HCT116 (cell line): Measurements from ENCODE around the gene THSD4. TPM values are rescaled to one million over a fixed set of nuclear protein-coding genes. Genes with fewer than 3 reads are reported as not detected.

Source experiments
- ATAC-seq: fragments of 200-7000 bp; cut with Tn5 transposase; 2 replicates; pipeline ENCODE4 v1.9.1; 2020; ENCODE audit warnings: mild to moderate bottlenecking, moderate library complexity
- BruUV-seq: library from RNA; stranded (reverse); fragments of 400-500 nt; replicated peaks from 2 replicates; lab custom pipeline; 2021; lab: Mats Ljungman, UMichigan
- CTCF ChIA-PET: fragments of 300-600 bp; sonication (Branson Sonifier 250); formaldehyde crosslinking; loops from one replicate; lab custom pipeline; 2021; ENCODE audit warnings: antibody characterized with exemption; lab: Charles Lee
- POLR2A ChIA-PET: fragments of 300-600, 350-600 bp; sonication (Branson Sonifier 250); formaldehyde crosslinking; loops from one replicate; lab custom pipeline; 2021; ENCODE audit warnings: antibody characterized with exemption; lab: Charles Lee
- RAD21 ChIA-PET, 2 experiments: fragments of 300-600 bp; sonication (Branson Sonifier 250); formaldehyde crosslinking; loops; one replicate each; lab custom pipeline; 2023; ENCODE audit warnings: low total read pairs in 2 of 2; ENCODE audit not compliant: uncharacterized antibody in 2 of 2, unreplicated experiment in 2 of 2, low non-redundant PET in 1 of 2; lab: Charles Lee
- DNase-seq: peaks from one replicate; pipeline ENCODE4 v3.0.0-alpha.2; 2010; ENCODE audit warnings: low read depth, low spot score
- H2AFZ ChIP-seq: fragments of 200-600 bp; shearing (Covaris generic), sonication (generic); 2 replicates; pipeline ENCODE4 v1.6.1; 2017; ENCODE audit warnings: low read depth, mixed run types, mixed read lengths, antibody characterized with exemption, low read length; ENCODE audit not compliant: poor library complexity, severe bottlenecking
- H3K27ac ChIP-seq: 2 replicates; pipeline ENCODE4 v1.5.1; 2012; ENCODE audit warnings: low read depth, low read length
- H3K27me3 ChIP-seq: fragments of 200-600 bp; sonication (generic); 2 replicates; pipeline ENCODE4 v1.6.1; 2016; ENCODE audit warnings: mixed run types, low read length, mixed read lengths; ENCODE audit not compliant: insufficient read depth
- H3K36me3 ChIP-seq, 2 experiments: fragments of 200-500 bp in 1 of 2; fragments of 200-600 bp in 1 of 2; sonication (Bioruptor generic) in 1 of 2; sonication (generic) in 1 of 2; 2 replicates each; pipeline versions ENCODE4 v1.5.1 to v1.6.1; 2014 to 2016; ENCODE audit warnings: low read length in 2 of 2, inconsistent platforms in 1 of 2, mixed read lengths in 1 of 2, mixed run types in 1 of 2; ENCODE audit not compliant: insufficient read depth in 2 of 2, control insufficient read depth in 1 of 2
- H3K4me1 ChIP-seq, 2 experiments: fragments of 200-600 bp in 1 of 2; sonication (generic) in 1 of 2; 2 replicates each; pipeline versions ENCODE4 v1.5.1 to v1.6.1; 2012 to 2017; ENCODE audit warnings: low read length in 2 of 2, inconsistent platforms in 1 of 2, mild to moderate bottlenecking in 1 of 2, mixed read lengths in 1 of 2, mixed run types in 1 of 2, moderate library complexity in 1 of 2; ENCODE audit not compliant: insufficient read depth in 2 of 2, control insufficient read depth in 1 of 2
- H3K4me2 ChIP-seq: fragments of 200-600 bp; sonication (generic); 2 replicates; pipeline ENCODE4 v1.6.1; 2017; ENCODE audit warnings: mixed run types, low read length, mixed read lengths
- H3K4me3 ChIP-seq, 2 experiments: fragments of 200-600 bp in 1 of 2; sonication (generic) in 1 of 2; replicated peaks in 1 of 2; 2 replicates each; pipeline ENCODE4 v1.5.1; 2011 to 2016; ENCODE audit warnings: low read length in 2 of 2, control low read depth in 1 of 2, low read depth in 1 of 2, mild to moderate bottlenecking in 1 of 2, mixed read lengths in 1 of 2, mixed run types in 1 of 2
- H3K79me2 ChIP-seq: fragments of 200-600 bp; sonication (generic); 2 replicates; pipeline ENCODE4 v1.6.1; 2017; ENCODE audit warnings: mild to moderate bottlenecking, mixed run types, low read length, moderate library complexity, mixed read lengths; ENCODE audit not compliant: insufficient read depth
- H3K9ac ChIP-seq: fragments of 200-600 bp; sonication (generic); 2 replicates; pipeline ENCODE4 v1.6.1; 2016; ENCODE audit warnings: low read length, mixed read lengths
- H3K9me2 ChIP-seq: fragments of 200-600 bp; sonication (generic), shearing (Covaris generic); 2 replicates; pipeline ENCODE4 v1.6.1; 2017; ENCODE audit warnings: mixed run types, mild to moderate bottlenecking, moderate library complexity; ENCODE audit not compliant: insufficient read depth
- H3K9me3 ChIP-seq, 2 experiments: fragments of 200-500 bp in 1 of 2; fragments of 200-600 bp in 1 of 2; sonication (Bioruptor generic) in 1 of 2; sonication (generic) in 1 of 2; 2 replicates each; pipeline ENCODE4 v1.6.1; 2014 to 2017; ENCODE audit warnings: low read length in 2 of 2, mixed read lengths in 2 of 2, inconsistent platforms in 1 of 2, low read depth in 1 of 2, mild to moderate bottlenecking in 1 of 2, mixed run types in 1 of 2, moderate library complexity in 1 of 2; ENCODE audit not compliant: control insufficient read depth in 1 of 2, insufficient read depth in 1 of 2
- H4K20me1 ChIP-seq: fragments of 200-600 bp; sonication (generic), shearing (Covaris generic); 2 replicates; pipeline ENCODE4 v1.6.1; 2017; ENCODE audit warnings: mixed run types, mild to moderate bottlenecking, moderate library complexity; ENCODE audit not compliant: insufficient read depth
- CBX3 ChIP-seq: IDR thresholded peaks from 2 replicates; pipeline ENCODE4 v1.6.1; 2012; ENCODE audit warnings: low read depth
- CEBPB ChIP-seq: IDR thresholded peaks from 2 replicates; pipeline ENCODE4 v1.6.1; 2012; ENCODE audit warnings: low read depth
- CTCF ChIP-seq, 3 experiments: fragments of 200-600 bp in 1 of 3; sonication (generic) in 1 of 3; IDR thresholded peaks in 2 of 3; conservative IDR thresholded peaks in 1 of 3; 2 replicates each; pipeline ENCODE4 v1.5.1; 2012 to 2017; ENCODE audit warnings: low read depth in 2 of 3, low read length in 2 of 3, antibody characterized with exemption in 1 of 3, borderline replicate concordance in 1 of 3, control low read depth in 1 of 3, mild to moderate bottlenecking in 1 of 3, mixed read lengths in 1 of 3, mixed run types in 1 of 3, moderate library complexity in 1 of 3; ENCODE audit not compliant: insufficient read depth in 1 of 3
- EGR1 ChIP-seq: IDR thresholded peaks from 2 replicates; pipeline ENCODE4 v1.6.1; 2012; ENCODE audit warnings: low read depth
- ELF1 ChIP-seq: IDR thresholded peaks from 2 replicates; pipeline ENCODE4 v1.6.1; 2012; ENCODE audit warnings: low read depth, borderline replicate concordance
- EZH2phosphoT487 ChIP-seq: fragments of 200-600 bp; IDR thresholded peaks from 2 replicates; pipeline ENCODE4 v1.6.1; 2018; ENCODE audit warnings: antibody characterized with exemption, borderline replicate concordance
- JUND ChIP-seq: IDR thresholded peaks from 2 replicates; pipeline ENCODE4 v1.6.1; 2012
- MAX ChIP-seq: IDR thresholded peaks from 2 replicates; pipeline ENCODE4 v1.6.1; 2012
- POLR2A ChIP-seq: IDR thresholded peaks from 2 replicates; pipeline ENCODE4 v1.7.0; 2011; ENCODE audit warnings: borderline replicate concordance; ENCODE audit not compliant: insufficient read depth, insufficient read length; ENCODE audit errors: extremely low read depth
- POLR2AphosphoS5 ChIP-seq: IDR thresholded peaks from 2 replicates; pipeline ENCODE4 v1.6.1; 2011; ENCODE audit warnings: mild to moderate bottlenecking, low read depth, low read length, moderate library complexity
- RAD21 ChIP-seq: IDR thresholded peaks from 2 replicates; pipeline ENCODE4 v1.6.1; 2012; ENCODE audit warnings: low read depth, mild to moderate bottlenecking
- REST ChIP-seq: IDR thresholded peaks from 2 replicates; pipeline ENCODE4 v1.6.1; 2012; ENCODE audit warnings: low read depth
- SIN3A ChIP-seq: IDR thresholded peaks from 2 replicates; pipeline ENCODE4 v1.6.1; 2012; ENCODE audit warnings: low read depth
- SRF ChIP-seq: IDR thresholded peaks from 2 replicates; pipeline ENCODE4 v1.6.1; 2012; ENCODE audit warnings: low read depth
- TCF7L2 ChIP-seq: IDR thresholded peaks from 2 replicates; pipeline ENCODE4 v1.7.0; 2011; ENCODE audit warnings: borderline replicate concordance, inconsistent platforms; ENCODE audit not compliant: insufficient read depth, insufficient read length; ENCODE audit errors: extremely low read depth
- YY1 ChIP-seq: IDR thresholded peaks from 2 replicates; pipeline ENCODE4 v1.6.1; 2011; ENCODE audit warnings: low read length, low read depth, moderate library complexity, mild to moderate bottlenecking; ENCODE audit not compliant: insufficient replicate concordance; ENCODE audit errors: extremely low read depth
- intact Hi-C: fragments of 100-400 bp; cut with micrococcal nuclease; formaldehyde crosslinking; loops from 2 replicates; pipeline ENCODE4 v1.10.0; 2022
- total RNA-seq: library from RNA; stranded (reverse); gene quantifications from one replicate; pipeline ENCODE4 v1.2.1, GENCODE V29; 2021; ENCODE audit not compliant: unreplicated experiment

The THSD4 gene
- total RNA-seq, 1 experiment from 2014 or later = 30.5 TPM

GRCh38 chr15:71781965-71782265 lies 666.6 kb downstream of the THSD4 start:
- Histone ChIP-seq H3K27ac (no peak overlapping the region), H3K4me2 (no peak overlapping the region), H3K9me2 (no peaks in the 10 kb centered on the region), H3K4me3 (no peak overlapping the region), H4K20me1 (no peaks in the 10 kb centered on the region), H3K9me3 (no peaks in the 10 kb centered on the region), H2AFZ (no peak overlapping the region), H3K9ac (no peak overlapping the region), H3K4me1 (peaks cover 3 to 11% of the 10 kb centered on the region in 2 experiments; a peak in 2 of 4 replicates), H3K27me3 (no peaks in the 10 kb centered on the region), H3K36me3 (no peaks in the 10 kb centered on the region), H3K79me2 (no peaks in the 10 kb centered on the region)
- ChIA-PET POLR2A (interaction anchor here (1.2 kb wide), 1 partner anchor 9 kb away, joined by 4 read pairs; no protein-coding TSS in a partner anchor), CTCF (interaction anchor here (3.7 kb wide), 1 partner anchor 8 kb away, joined by 23 read pairs; no protein-coding TSS in a partner anchor), RAD21 (no interaction called here)
- ATAC-seq (no peak), DNase-seq (no peak)
- intact Hi-C loops = no loop called here
- BruUV-seq = no TSS peak
- TF ChIP-seq POLR2A (no peak), MAX (no peak), REST (no peak), JUND (no peak), CBX3 (no peak), CTCF (IDR thresholded peaks at IDR 0.05 in 2 of 3, conservative IDR thresholded peaks at IDR 0.05 in 1 of 3; ENCODE audit: borderline replicate concordance in 1 of 3, insufficient read depth in 1 of 3, low read depth in 2 of 3, low read length in 2 of 3) (no peak), SRF (no peak), CEBPB (no peak), ELF1 (no peak), RAD21 (no peak), TCF7L2 (no peak), SIN3A (no peak), YY1 (no peak), EGR1 (no peak), EZH2phosphoT487 (no peak), POLR2AphosphoS5 (no peak)
